Activated T-cell treated with anti-CD3 and anti-CD28 coated beads for 48 hours (primary cell): ENCODE results near the gene SYT15.

Experiments
- DNase-seq: peaks from one replicate; pipeline ENCODE4 v3.0.0-alpha.2; 2020; ENCODE audit warnings: low read depth

Gene SYT15

GRCh38 chr10:46544989-46545791 is 33.7 kb upstream of the SYT15 start:
- DNase-seq, result no peak

- DNase-seq, result no peak
These were observed 32.9 kb upstream of the SYT15 start for GRCh38 chr10:46545861-46546590.

DNA sequence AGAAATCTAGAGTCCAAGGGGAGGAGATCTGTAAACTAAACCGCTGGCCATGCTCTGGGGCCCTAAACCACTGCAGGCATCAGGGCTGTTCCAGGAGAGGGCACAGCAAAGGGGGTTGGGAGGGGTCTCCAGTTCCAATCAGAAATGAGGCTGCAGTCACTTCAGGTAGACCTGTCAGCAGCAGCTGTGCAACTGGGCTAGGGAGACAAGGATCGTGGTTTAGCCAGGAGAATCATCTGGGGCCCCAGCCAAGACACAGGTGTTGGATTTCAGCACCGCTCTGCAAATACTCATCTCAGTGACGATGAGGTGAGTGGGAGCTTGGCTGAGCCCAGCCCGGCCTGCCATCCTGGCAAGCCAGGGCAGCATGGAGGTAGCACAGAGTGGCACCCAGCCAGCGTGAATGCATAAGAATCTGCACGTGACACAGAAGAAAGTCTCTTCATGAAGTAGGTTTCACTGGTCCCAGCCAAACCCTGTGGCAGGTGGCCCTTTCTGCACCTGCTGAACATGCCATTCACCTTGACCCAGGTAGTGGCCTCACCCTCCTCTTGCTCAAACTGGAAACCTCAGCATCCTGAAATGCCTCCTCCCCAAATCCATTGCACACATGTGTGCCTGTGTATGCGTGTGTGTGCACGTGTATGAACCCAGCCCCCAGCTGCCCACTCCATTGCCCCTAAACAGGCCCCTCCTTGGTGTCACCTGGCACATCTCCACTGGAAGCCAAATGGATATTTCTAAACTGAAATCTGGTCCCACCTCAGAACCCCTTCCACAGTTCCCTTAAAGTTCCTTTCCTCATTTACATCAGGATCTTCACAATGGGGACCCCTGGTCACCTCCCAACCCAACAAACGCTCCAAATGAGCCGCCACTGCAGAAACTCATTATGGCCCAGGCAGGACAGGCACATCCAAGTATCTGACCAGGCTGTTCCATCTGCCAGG is 32.1 kb upstream of the SYT15 start:
- no peak for DNase-seq

DNA sequence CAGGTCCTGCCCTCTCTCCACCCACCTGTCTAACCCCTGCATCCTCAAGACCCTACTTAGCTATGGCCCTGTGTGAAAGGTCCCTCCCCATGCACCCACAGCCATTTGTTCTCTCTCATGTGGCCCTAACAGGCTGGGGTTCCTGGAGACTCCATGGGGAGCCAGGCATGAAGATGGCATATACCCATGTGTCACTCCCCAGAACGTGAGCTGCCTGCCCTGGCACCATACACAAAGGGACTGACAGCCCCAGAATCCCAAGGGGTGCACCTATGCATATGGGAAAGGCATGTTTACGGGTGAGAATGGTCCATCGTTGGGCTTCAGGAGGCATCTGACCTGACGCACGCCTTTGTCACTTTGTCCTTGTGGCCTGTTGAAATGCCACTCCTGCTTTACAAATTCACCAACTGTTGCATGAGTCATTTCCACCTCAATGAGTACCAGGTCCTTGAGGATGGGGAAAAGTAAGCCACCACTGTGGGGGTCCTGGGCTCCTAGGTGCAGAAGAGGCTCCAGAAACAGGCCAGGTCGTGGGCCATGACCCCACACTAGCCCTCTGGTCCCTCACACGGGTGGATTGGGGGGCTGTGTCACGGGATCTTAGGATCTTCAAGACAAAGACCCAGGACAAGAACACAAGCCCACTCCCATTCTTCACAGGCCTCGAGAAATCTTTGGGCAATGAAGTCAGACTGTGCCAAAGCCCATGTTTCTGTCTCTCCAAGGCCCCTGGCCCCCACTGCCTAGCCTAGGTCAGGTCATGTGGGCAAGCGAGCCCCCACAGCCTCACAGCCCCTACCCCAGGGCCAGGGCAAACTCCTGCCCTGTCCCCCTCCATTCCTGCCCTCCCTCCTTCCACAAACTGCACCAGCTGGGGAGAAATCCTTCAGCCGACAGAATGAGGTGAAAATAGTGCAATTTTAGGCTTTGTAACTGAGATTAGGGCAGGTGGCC is 31.1 kb upstream of the SYT15 start:
- DNase-seq, result no peak

DNA sequence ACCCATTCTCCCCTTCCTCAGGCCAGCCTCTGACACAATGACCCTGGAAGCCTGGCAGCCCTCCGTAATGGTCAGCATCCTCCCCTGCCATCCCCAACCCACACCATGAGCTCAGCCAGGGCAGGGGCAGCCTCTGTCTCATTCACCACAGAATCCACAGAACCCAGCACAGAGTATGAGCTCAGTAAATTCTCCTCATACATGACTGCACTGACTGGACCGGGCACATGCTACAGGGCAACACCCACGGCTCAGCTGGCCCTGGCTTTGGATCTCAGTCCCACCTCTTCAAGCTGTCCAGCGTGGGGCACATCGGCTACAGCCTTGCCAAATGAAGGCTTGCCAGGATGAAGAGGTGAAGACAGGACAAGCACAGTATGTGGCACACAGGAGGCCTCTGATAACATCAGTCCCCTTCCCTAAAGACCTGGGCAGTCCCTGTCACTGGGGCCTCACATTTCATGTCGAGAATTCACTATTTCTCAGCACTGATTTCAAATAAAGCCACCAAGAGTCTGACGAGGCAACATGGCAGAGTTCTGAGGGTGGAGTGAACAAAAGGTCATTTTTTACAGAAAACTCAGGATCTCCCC is 30.3 kb upstream of the SYT15 start:
- no peak for DNase-seq

DNA sequence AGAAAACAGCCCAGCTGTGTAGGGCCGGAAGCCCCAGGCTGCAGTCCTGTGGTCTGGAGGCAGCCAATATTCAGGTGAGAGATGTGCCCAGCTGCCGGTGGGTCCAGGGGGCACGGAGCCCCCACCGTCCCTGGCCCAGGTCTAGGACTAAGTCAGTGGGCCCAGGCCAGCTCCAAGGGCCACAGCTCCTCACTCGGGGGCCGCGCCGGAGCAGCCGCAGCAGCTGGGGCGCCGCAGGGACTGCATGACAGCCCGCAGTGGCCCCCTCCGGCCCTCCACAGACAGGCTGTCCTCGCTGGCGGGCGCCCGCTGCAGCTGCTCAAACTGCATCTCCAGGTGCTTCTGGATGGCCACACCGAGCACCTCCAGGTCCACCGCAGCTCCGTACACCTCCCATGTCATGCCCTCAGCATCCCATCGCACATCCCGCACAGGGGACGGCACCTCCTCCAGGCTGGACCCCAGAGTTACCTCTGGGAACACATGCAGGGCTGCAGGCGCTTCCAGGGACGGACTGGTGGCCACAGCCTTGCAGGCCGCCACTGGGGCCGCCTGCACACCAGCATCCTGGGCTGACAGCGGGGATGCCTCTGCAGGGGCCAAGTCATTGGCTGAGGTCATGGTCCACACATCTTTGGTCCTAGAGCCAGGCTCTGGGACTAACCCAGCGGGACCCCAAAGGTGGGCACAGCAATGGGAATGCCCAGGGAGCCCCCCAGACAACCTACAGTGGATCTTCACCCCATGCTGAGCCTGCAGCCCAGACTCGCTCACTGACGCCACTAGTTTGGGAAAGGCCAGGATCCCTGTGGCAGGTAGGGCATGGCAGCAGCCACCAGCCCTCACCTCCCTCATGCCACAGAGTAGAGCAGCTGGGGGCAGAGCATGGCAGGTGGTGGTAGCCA is 29.5 kb upstream of the SYT15 start:
- DNase-seq, result no peak

GRCh38 chr10:46550076-46550790 is 28.7 kb upstream of the SYT15 start:
- DNase-seq, result no peak

GRCh38 chr10:46550795-46551700 is 27.9 kb upstream of the SYT15 start:
- DNase-seq, result no peak

- no peak for DNase-seq
These were observed 27.0 kb upstream of the SYT15 start for GRCh38 chr10:46551701-46552525.

- no peak for DNase-seq
These were observed 26.2 kb upstream of the SYT15 start for GRCh38 chr10:46552526-46553237.

DNA sequence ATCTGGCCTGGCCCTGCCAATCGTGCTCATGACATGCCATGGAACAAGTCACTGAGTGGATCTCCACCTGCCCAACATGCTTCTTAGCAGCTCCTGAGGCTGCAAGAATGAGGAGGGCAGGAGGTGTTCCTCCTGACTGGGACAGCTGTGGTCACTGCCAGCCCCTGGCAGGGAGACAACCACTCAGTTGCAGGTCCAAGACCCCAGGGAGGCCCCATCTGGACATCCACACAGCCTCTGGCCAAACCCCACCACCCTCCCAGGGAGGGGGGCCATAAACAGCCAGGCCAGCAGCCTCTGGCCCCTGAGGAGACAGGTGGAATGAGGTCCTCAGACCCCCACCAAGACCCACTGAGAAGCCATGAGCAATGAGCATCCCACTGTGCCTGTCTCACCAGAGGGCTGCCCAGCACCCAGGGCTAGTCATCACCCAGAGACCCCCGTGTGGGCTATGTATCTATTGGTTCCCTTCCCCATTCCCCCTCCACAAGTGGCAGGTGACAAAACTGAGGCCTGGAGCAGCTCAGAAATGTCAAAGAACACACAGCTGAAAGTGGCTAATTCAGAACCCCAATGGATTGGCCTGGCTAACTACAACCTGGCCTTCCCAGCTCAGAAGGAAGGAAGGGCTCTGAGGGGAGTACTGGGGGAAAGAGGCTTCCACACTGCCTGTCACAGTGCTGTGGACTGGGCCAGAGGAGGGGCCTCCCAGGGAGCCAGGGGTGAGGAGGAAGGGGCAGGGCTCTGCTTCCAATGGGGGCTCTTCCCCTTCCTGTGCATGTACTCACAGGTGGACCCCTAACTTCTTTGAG is 25.5 kb upstream of the SYT15 start:
- no peak for DNase-seq

DNA sequence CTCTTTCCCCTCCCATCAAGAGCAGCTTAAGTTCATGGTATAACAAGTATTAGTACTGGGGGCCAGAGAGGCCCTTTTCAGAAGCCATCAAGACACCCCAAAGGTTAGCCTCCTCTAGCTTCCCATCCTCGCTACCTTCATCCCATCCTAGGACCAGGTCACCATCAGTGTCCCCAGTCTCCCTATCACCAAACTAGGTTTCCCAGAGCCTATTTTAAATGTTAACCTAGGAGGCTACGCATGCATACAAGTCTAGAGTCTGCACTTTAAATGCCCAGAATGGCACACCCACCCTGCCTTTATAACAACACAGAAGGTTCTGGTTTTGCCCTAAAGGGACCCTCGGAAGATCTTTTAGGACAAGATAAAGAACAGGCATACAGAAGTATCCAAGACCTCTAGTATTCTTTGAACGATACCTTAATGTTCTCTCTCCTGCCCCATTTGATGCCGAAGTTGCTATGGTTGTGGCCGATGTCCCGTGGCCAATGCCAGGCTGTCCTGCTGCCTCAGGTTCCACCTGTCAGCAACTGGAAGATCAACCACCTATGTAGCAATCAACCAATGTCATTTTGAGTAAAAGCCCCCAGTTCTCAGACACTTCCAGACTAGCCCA is 24.7 kb upstream of the SYT15 start:
- DNase-seq, result no peak

GRCh38 chr10:46555366-46555712 is 23.6 kb upstream of the SYT15 start:
- DNase-seq, result no peak

DNA sequence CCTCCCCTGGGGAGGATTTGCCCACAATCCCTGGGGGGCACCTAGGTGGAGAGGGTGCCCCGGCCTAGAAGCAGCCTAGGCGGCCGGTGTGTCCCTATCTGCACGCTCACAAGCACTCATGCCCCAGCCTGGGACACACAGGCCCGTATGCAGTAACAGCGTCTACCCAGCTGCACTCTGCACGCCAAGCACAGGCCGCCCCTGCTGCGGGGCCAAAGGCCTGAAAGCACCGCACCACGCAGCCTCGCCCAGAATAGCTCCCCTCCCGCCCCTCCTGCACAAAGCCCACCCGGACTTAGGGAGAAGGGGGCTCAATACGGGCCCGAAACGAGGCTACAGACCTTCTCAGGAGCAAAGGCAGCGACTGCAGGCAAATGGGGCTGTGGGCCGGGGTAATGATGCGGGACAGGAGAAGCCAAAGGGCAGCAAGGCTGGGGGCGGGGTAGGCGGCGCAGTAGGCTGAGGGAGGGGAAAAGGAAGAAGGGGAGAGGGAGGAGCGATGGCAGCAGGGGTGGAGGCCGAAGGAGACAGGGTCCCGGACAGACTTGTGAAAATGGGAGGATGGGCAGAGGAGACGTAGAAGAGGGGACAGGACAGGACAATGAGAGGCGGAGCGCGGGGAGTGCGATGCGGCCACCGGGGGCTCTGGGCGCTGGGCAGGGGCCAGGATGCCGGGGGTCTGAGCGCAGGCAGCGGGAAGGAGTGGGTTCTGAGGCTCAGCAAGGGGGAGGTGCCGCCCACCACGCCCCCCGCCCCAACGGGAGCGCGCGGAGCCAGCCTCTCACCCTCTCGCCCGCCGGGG is 23.0 kb upstream of the SYT15 start:
- no peak for DNase-seq
